HL-60 (cell line): Measurements from ENCODE around the gene KRT3.

Experiments
- POLR2AphosphoS5 ChIP-seq: IDR thresholded peaks from 2 replicates; pipeline ENCODE4 v1.6.1; 2012; ENCODE audit warnings: low read depth
- SPI1 ChIP-seq: IDR thresholded peaks from 2 replicates; pipeline ENCODE4 v1.6.1; 2012; ENCODE audit warnings: low read depth, mild to moderate bottlenecking, borderline replicate concordance
- TF ChIP-seq, protein P1 (sequence below): IDR thresholded peaks from one replicate; pipeline ENCODE4 v1.5.1; 2011; ENCODE audit warnings: low read length, control low read depth, inconsistent platforms; ENCODE audit not compliant: insufficient read depth

DNA sequence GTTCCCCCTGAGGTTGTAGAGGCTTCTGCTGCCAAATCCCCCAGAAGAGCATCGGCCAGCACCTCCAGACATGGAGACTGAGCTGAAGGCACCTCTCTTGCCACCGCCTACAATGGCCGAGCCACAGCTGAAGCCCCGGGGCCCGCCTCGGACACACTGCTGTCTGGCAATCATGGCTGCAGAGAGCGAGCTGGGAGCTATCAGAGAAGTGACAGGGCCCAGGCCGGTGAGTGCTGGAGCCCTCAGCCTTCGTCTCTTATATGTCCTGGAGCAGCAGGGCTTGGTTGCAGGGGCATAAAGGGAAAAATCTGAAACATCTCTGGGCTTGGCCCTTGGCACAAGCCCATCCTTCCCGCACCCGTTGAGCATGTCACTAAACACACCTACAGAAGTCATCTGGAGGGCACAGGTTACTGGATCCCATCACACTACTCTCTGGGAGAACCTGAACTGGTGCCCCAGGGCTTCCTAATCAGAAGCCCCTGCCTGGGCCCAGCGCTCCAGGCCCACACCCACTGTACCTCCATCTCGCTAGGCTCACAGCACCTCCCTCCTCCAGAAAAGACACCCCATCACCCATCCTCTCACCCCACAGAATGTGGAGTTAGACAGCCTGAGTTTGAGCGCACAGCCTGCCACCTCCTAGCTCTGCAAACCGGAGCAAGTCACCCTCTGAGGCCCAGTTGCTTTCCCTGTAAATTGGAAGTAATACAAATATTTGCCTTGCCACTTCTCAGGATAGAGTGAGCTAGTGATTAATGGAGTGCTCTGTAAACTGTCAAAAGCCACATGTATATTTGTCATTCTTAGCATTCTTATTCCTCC, 18.2 kb upstream of the KRT3 start, which contains the start of gene KRT4:
- TF ChIP-seq, protein P1, sequence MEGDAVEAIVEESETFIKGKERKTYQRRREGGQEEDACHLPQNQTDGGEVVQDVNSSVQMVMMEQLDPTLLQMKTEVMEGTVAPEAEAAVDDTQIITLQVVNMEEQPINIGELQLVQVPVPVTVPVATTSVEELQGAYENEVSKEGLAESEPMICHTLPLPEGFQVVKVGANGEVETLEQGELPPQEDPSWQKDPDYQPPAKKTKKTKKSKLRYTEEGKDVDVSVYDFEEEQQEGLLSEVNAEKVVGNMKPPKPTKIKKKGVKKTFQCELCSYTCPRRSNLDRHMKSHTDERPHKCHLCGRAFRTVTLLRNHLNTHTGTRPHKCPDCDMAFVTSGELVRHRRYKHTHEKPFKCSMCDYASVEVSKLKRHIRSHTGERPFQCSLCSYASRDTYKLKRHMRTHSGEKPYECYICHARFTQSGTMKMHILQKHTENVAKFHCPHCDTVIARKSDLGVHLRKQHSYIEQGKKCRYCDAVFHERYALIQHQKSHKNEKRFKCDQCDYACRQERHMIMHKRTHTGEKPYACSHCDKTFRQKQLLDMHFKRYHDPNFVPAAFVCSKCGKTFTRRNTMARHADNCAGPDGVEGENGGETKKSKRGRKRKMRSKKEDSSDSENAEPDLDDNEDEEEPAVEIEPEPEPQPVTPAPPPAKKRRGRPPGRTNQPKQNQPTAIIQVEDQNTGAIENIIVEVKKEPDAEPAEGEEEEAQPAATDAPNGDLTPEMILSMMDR = no peak
- no peak for TF ChIP-seq POLR2AphosphoS5
- no peak for TF ChIP-seq SPI1
